HG03159 (cell line): ENCODE measurements around the gene ANKRD34A.

Source experiments
- ATAC-seq: cut with Tn5 transposase; IDR thresholded peaks from one replicate; pipeline ENCODE4 v1.9.1; 2021; ENCODE audit warnings: mild to moderate bottlenecking, moderate library complexity; ENCODE audit not compliant: unreplicated experiment

ANKRD34A gene

DNA sequence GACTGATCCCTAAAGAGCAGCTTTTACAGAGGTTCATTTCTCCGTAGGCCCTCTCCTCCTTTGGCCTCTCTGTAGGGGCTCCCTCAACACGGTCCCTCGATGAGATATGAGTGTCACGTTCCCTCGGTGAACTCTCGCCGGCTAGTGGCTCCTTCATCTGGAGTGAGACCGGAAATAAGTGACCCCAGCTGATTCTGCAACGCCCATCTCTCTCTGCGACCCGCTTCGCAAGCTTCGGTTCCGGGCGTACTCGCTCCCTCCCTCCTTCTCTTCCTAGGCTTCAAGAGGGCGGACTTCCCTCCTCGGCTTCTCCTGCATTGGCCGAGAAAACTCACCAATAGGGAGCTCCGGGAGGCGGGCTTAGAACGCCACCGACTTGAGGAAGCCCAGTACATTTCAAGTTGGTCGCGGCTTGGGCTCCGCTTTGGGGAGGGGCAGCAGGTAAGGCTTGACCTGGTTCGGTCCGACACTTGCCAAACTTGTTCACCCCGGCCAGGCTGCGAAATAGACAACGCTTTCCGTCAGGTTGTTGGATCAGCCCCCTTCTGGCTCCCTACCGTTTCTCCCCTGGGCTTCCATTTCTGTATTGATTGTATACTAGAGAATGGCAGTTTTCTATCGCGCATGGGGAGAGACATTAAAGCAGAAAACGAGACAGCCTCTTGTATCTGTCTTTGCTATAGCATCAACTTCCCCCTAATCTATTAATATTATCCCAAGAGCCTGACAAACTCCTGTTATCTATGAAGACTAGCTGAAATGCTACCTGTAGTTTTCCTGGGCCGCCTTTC is at the start of gene ANKRD34A, which contains the start of gene POLR3GL:
ANKRD34A (minus strand) TSS at position 248 of the 791 bp plus-strand sequence. CDS start 2,816 bp downstream, outside the sequence.
POLR3GL (plus strand) TSS at position 363 of the 791 bp plus-strand sequence. CDS start 10,176 bp downstream, outside the sequence.
- peak; percentile 92 for ATAC-seq

GRCh38 chr1:146013559-146013922 is 49.2 kb upstream of the ANKRD34A start:
- ATAC-seq = no peak

DNA sequence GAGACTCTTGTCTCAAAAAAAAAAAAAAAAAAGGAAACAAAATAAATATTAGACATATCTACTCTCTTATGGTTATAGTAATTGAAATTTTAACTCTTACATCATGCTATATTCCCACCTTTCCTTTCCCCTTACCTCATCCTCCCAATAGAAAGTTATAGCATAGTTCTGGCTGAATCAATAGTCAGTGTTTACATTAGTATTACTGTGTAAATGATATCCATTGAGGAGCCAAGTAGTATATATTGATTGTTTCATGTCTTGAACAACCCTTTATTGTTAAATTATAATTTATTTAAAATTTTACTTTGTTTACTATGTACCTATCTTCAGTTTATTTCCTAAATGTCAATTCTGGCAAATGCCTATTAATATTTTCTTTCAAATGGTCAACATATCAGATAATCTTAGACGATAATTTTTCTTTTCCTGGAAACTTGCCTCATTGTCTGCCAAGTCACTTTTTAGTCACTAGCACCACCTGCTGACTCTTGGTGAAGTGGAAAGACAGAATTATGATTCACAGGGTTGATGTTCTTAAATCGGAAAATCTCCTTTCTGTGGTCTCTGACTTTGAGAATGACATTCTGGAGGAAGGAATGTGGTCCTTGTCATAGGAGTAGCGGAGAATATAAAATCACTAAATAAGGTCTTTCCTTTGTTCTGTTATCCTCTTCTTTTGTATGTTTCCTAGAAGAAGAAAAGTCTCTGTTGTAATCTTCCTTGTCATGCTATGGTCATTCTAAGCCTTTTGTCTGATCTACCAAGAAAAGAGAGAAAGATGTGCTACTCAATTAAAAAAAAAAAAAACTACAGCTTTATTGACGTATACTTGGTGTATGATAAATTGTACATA is 48.6 kb upstream of the ANKRD34A start:
- no peak for ATAC-seq

DNA sequence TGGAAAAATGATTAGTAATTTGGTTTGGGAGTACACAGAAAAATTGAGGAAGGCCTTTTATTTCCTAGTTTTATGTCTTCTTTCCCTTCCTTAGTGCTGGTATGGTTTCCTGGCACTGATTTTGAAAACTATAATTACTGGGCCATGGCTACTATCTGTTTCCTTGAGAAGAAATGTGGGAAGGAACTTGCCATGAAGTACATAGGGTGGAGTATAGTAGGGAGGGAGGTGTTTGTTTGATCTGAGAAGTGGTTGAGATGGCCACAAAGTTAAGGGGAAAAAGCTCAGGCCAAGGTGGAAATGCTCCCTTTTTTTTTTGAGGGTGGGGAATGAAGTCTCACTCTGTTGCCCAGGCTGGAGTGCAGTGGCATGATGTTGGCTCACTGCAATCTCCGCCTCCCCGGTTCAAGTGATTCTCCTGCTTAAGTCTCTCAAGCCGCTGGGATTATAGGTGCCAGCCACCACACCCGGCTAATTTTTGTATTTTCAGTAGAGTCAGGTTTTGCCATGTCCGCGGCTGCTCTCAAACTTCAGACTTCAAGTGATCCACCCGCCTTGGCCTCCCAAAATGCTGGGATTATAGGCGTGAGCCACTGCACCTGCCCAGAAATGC is 45.9 kb upstream of the ANKRD34A start:
- ATAC-seq = no peak

GRCh38 chr1:146007489-146008133 is 43.2 kb upstream of the ANKRD34A start:
- no peak for ATAC-seq

DNA sequence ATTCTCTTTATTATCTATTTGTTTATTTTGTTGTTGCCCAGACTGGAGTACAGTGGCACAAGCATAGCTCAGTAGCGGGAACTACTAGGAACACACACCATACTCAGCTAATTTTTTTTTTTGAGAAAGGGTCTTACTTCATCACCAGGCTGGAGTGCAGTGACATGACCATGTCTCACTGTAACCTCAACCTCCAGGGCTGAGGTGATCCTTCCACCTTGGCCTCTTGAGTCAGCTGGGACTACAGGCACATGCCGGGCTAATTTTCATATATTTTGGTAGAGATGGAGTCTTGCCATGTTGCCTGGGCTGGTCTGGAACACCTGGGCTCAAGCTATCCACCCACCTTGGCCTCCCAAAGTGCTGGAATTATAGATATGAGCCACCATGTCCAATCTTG is 37.3 kb upstream of the ANKRD34A start:
- no peak for ATAC-seq

GRCh38 chr1:145999321-146000024 is 35.1 kb upstream of the ANKRD34A start:
- no peak for ATAC-seq

DNA sequence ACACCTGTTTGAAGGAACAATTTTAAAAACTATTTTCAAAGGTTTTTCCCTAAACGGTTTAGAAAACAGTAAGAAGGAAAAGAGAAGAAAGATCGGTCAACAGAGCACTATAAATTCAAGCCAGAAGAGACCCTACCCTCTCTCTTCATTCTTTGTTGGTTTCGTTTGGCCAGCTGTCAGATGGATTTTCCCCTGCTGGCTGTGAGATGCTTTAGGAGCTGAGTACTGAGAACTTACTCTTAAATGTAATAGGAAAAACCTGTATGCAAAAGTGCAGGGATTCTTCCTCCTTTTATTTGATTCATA is 33.3 kb upstream of the ANKRD34A start:
- ATAC-seq = no peak

GRCh38 chr1:145997016-145997717 is 32.8 kb upstream of the ANKRD34A start:
- ATAC-seq = peak; percentile 35

DNA sequence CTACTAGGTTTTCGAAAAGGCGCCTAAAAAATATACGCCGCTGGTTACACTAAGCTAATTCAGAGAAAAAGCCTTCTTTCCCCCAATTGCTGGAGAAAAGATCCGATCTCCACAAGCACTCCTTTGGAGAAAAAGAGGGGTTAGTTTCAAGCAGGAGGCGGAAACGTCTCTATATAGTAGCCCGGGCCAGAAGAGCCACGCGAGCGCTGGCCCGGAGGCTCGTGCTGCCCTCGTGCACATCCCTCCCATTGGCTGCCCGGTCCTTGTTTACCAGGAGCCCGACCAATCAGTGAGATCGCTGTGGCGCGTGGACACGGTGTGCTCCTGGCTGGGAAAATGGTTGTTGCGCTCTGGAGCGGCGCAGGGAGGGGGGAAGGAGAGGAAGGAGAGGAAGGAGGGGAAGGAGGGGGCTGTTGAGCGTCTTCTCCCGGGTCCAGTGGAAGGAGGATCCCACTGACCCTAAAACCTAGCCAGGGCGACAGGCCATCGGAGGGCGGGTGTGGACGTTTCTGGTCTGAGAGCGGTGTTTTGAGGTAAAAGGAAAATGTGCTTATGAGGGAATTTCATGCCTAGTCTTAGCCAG is 32.1 kb upstream of the ANKRD34A start, which contains the start of gene TXNIP:
TXNIP (minus strand) TSS at position 147 of the 583 bp plus-strand sequence. CDS start 313 bp downstream, outside the sequence.
- ATAC-seq = peak; percentile 80

GRCh38 chr1:145995964-145996432 is 31.6 kb upstream of the ANKRD34A start:
- ATAC-seq = no peak

DNA sequence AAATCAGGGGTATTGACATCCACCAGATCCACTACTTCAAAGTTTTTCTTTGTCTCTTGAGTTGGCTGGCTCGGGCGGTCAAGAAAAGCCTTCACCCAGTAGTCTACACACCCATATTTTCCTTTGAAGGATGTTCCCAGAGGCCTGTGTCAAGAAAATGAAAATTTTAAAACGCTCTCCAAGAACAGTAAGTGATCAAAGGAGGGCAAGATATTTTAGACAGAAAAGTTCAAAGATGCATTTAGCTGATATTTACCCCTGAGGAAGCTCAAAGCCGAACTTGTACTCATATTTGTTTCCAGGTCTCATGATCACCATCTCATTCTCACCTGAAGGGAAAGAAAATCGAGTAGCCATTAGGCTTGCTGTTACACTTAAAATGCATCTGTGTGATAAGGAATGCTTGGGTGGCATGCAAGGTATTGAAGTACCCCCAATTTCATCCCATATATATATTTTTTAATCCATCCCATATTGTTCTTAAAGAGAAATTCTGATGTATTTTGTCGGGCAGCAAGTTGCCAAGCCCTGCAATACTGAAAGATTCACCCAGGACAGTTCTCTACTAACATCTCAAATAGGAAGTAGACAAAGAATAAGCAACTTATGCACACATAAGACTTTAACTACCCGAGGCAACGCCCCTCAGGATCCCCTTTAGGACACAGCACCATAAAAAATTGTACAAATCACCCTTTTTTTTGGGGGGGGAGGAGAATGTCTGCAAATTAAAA is 30.9 kb upstream of the ANKRD34A start:
- no peak for ATAC-seq

DNA sequence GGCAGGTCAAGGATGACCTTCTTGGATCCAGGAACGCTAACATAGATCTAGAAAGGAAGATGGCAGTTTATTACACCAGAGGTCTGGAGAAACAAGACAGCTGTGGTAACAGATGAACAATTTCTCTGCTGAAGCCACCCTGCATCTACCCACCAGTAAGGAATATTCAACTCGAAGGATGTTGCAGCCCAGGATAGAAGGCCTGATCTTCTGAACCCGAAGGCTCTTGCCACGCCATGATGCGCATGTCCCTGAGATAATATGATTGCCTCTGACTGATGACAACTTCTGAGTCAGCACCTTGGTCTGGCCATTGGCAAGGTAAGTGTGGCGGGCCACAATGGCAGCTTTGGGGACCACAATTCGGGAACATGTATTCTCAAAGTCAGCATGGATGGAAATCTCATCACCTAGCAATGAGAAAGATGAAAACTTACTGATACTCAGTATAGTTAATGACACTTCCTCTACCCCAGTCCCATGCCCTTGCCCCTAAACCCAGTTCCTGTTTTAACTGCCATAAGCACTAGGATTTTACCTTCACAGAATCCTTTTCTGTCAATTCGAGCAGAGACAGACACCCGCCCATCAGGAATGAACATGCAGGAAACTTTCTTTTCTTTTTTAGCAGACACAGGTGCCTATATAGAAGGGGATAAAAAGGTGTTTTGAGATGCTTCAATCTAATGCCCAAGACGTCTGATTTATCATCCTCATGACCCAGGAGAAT is 30.2 kb upstream of the ANKRD34A start:
- no peak for ATAC-seq

GRCh38 chr1:145993618-145994390 is 29.4 kb upstream of the ANKRD34A start:
- no peak for ATAC-seq

DNA sequence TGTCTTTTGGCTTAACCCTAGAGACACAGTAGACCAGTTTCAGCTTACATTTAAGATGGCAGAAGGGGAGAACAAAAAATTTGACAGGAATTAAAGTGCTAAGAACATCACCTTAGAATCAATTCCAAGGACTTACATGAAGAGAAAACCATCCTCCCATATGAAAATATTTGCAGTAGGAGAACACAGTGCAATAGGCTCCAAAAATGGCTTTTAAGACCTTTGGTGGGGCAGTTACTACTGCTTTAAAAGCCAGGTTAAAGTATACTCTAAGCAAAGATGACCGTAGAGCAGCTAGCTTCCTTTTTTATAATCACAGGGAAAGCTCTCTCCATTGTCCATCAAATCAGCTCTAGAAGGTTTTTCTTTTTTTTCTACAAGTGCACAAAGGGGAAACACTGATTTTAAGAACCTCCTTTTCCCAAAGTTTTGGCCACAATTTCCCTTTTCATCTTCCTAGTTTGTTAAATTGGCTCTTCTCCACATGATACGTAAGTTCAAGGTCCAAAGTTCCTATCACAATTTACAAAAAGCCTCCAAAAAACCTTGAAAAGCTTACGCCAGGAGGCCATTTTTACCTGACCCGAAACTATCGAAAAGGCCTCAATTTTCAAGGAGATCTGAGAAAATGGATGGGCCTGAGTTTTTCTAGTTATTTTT is 28.7 kb upstream of the ANKRD34A start:
- no peak for ATAC-seq

DNA sequence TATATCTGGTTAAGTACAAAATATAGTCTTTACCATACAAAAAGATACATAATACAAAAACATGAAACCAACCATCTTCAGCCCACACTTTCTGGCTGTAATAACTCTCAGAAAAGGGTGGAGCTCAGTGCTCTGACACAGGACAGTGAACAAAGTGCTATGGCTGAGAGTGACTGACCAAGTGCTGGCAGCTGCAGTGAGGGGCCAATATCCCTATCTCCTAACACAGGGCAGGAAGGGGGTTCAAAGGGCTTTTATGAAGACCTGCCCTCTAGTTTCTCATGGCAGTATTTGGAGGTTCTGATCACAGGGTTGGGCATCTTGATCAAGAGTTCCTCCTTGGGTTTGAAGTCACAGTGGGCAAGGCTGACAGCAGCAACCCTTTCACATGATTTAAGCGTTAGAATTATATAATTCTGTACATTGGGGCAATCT is 28.1 kb upstream of the ANKRD34A start:
- ATAC-seq = no peak
